ENCODE measurements around the gene GCDH.

- TF ChIP-seq POLR2A (IDR thresholded peaks at IDR 0.05) (no peak), CTCF (IDR thresholded peaks at IDR 0.05) (no peak)
These were observed 2.6 kb downstream of the GCDH start for GRCh38 chr19:12893582-12893981.
